HG03066 (cell line): Measurements from ENCODE around the gene MKNK1.

Experiments used
- ATAC-seq: cut with Tn5 transposase; IDR thresholded peaks from one replicate; pipeline ENCODE4 v1.9.1; 2021; ENCODE audit warnings: low read depth; ENCODE audit not compliant: unreplicated experiment

Gene MKNK1

DNA sequence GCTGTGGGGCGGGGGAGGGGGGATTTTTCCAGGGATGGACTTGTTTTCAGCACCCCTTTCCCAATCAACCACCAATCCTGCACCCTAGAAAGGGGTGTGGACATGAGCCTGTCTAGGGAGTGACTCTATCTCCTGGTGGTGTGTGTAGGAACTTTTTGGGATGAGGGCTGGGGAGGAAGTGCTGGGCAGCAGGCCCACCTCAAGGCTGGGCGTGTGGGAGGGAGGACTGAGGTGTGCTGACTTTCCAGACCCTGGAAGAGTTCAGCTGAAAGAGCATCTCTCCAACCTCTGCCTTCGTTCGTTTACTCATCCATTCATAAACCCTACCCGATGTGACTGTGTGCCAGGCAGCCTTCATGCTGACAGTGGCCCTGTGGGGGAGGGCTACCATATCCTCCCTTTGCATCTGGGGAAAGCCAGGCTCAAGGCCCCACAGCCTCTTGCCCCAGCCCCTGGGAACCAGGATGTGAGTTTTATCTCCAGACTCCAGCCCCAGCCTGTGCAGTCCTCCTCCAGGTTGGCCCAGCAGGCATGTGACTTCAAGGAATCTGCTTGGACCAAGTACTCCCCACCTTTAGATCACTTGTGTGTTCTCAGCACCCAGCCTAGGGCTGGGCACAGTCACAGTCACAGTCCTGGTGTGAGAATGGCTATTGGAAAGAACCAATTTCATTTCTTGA is 59.4 kb downstream of the MKNK1 start:
- ATAC-seq: no peak

DNA sequence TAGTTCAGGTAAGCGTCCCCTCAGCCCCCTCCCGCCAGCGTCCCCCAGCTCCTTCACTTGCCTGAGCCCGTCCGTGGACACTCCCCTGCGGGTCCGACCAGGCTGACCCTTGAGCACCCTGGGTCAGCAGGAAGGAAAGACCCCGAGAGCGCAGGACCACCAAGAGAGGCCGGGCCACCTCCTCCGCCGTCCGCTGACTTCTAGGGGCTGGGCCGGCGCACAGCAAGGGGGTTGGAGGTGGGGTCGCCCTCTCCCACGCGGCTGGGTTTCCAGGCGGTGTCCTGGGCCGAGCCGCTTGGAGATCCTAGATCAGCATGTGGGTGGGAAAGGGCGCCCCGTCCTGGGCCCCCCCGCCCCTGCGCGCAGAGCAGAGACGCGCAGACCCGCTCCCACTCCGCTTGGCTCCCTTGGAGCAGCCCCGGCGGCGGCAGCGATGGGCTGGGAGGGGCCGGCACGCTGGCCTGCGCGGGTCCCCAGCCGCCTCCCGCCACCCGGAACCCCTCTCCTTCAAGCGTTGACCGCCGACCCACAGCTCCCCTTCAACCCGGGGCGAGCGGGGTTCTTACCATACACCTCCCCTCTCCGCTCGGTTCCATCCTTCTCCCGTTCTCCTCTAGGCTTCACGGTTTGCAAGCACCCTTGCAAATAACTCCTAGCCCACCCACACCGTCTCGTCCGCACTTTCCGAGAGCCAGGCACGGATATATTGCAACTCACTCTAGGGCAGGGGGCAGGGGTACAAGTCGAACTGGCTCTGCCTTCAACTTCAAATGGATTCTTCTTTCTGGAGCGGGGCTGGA is 60.1 kb downstream of the MKNK1 start:
- no peak for ATAC-seq

DNA sequence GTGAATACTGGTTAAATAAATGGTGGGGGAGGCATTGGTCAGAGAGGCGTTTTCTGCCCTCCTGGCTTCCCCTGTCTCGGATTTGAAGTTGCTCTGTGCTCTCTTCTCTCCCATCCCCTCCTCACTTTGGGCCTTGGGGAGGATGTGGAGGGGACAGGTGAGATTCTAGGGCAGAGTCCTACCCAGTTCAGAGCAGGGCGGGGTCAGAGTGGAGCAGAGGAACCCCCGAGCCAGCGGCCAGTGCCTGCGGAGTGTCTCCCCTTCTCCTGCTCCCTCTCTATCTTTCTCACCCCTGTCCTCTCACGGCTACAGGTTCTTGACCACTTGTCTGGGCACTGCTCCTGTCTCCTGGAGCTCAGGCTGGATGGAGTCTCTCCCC is 60.7 kb downstream of the MKNK1 start:
- no peak for ATAC-seq

DNA sequence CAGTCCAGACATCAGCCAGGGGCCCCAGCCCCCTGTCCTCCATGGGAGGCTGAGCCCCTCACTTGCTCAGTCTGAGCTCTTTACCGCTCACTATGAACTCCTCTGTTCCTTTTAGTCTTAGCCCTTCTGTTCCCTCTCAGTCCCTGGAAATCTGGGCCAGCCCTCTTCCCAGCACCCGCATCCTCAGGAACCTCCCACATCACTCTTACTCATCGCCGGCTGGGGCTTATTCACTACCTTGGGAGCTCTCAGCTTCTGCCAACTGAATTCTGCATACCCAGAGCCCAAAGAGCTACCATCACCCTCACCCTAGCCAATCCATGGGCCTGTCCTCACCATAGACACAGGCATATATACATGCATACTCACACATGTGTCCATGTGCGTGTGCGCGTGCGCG is 64.1 kb downstream of the MKNK1 start:
- ATAC-seq: no peak

DNA sequence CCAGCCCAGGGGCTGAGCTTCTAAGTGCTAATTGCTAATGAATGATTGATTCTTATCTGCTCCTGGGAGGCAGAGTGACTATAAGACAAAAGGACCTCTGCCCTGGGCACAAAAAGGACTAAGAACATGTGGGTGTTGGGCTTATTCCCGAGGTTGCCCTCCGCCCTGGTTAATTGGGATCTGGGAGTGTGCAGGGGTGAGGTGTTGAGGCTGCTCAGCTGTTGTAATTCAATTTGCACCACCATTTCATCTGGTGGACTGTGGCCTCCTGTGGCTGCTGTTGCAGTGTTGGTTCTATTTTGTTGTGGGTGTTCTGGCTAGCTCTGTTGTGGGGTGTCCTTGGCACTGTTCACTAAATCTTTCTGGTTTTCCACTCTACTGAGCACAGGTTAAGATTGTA is 65.9 kb downstream of the MKNK1 start:
- ATAC-seq: no peak

DNA sequence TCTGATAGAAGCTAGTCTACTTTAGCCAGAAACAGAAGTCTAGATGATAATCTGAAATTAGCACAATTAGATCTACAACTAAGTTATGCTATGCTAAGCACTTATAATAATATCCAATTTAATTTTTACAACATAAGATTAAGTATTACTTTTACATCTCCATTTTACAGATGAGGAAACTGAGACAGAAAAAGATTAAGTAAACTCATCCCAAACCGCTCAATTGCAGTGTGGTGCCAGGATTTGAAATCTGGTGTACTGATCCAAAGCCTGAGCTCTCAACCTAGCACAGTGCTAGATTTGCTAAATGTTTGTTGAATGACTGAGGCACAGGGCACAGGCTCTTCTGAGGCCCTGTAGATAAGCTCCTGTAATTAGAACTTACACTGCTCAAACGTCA is 66.4 kb downstream of the MKNK1 start:
- ATAC-seq: no peak

DNA sequence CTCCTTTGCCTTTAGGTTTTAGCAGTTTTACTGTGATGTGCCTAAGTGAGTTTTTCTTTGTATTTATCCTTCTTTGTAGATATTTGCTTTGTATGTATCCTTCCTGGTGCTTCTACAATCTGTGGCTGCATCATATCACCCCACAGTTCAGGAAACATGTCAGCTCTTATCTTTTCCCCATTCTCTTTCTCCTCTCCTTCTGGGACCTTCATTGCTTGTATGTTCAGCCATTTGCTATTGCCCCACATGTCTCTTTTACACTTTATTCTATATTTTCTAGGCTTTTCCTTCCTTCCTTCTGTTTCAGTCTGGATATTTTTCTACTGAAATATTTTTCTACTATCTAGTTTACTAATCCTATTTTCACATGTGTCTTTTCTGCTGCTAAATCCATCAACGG is 67.5 kb downstream of the MKNK1 start:
- no peak for ATAC-seq

DNA sequence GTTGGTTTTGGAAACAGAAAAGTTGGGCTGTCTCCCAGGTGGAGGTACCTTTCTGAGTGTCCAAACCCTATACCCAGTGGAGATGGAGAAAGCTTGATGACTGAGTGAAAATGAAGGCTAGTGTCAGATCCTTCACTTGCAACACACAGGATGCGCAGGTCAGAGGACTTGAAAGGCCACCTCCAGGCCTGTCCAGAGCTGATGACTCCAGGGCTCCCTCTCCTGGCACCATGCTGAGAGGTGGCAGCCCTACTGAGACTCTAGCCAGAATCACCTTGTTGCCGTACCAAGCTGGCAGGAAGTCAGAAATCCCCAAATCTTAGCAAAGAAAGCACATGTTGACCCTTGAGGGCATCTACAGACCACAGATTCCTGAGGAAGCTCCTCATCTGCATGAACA is 69.0 kb downstream of the MKNK1 start:
- no peak for ATAC-seq

DNA sequence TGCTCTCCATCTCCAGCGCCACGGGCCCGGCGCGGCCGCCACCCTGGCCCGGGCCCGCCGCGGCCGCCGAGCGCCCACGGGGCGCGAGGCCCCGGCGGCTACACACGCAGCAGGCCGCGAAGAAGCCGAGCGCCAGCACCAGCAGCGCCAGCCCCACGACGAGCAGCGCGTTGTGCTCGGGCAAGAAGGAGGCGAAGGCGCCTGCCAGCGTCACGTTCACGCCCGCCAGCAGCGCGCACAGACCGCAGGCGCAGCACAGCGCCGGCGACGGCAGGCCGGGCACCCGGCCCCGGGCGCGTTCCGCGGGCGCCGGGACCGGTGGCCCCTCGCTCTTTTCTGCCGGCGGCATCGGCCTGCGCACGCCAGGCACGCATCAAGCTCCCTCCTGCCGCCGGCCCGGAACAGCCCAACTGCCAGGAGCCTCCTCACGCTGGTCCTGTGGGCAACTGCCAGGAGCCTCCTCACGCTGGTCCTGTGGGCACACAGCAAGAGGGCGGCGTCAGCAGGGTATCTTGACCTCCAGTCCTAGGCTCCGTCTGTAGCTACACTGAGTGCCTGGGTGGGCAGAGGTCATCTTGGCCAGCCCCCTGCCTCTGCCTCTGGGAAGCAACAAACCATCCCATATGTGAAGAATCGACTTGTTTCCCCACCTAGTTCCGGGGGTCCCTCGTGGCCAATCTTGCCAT is 70.7 kb downstream of the MKNK1 start:
- no peak for ATAC-seq

DNA sequence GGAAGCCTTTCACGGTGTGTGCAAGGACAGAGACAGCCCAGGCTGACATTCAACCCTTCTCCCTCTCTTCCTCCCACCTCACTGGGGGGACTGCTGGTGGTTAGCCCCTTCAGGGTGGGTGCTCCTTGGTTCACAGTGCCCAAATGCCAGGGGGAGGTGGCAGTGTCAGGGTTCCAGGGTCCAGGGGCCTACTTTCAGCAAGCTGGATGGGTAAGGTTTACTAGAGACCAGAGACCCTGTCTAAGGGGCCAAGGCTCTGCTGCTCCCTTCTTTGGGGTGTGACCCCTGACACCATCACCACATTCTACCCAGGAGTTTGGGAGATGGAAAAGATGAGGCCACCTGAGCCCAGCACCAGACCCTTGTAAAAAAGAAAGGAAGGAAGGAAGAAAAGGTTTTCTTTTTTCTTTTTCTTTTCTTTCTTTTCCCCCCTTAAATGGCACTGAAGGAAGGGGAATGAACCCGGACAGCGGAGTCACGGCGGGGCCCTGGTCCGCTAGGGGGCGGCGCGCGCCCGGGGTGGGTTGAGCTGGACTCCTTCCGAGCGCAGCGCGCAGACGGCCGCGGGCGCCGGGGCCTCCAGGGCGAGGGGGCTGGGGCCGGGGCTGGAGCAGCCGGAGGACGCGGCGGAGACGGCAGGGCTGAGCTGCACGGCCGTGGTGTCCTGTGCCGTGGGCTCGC is 71.4 kb downstream of the MKNK1 start:
- no peak for ATAC-seq

DNA sequence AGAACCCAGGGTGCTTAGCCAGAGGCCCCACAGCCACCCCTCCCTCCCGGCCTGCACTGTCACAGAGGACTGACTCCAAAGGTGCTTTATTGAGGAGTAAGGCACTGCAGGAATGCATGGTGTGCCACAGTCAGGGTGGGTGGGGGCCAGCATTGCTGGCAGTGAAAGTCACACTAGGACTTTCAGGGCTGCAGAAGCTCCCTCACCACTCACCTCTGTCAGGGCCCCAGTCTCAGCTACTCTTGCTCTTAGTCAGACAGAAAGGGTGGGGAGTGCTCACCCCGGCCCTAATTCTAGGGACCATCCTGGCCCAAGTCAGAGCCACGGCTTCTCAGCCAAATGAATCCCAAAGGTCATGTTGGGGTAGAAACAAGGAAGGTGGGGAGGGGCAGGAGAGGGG is 72.0 kb downstream of the MKNK1 start:
- no peak for ATAC-seq

DNA sequence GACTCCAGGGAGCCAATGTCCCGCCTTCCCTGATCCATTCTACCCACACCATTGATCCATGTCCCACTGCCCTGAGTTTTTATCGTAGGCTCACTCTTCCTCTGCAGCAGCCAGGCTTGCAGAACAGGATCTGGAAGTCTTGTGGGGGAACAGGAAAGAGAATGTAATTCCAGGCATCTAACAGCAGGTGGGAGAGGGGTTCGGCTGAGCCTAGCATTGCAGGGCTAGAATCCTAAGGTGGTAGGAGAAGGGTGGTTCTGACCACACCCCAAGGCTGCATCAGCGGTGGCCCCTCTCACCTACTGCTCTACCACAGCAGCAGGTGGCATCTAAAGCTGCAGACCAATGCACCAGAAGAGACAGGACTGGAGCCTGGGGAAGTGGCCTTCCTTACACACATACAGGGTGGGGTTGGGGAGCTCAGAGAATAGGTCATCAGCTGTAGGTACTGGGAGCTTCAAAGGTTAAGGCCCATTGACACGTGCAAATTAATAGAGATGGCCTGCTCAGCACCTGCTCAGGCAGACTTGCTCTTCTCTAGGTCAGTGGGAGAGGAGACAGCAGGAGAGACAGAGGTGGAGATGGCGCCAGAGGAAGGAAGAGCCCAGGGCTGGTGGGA is 73.2 kb downstream of the MKNK1 start:
- ATAC-seq: no peak

DNA sequence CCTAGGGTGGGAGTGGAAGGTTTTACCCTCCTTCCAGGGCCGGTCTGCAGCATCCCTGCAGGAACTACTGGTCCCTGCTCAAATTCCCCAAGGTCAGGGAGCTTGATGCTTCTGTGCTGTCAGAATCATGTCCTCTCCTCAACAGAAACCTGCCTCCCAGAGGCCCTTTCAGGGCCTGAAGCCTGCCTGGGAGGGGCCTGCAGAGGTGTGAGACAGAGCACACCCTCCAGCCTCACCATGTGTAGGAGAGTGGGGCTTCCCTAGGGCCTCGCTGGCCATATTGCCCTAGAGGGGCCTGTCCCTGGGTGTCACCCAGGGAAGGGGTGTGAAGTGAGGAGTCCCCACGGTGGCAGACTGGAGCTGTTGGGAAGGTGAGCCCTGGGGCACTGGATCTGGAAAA is 73.8 kb downstream of the MKNK1 start:
- ATAC-seq: no peak

DNA sequence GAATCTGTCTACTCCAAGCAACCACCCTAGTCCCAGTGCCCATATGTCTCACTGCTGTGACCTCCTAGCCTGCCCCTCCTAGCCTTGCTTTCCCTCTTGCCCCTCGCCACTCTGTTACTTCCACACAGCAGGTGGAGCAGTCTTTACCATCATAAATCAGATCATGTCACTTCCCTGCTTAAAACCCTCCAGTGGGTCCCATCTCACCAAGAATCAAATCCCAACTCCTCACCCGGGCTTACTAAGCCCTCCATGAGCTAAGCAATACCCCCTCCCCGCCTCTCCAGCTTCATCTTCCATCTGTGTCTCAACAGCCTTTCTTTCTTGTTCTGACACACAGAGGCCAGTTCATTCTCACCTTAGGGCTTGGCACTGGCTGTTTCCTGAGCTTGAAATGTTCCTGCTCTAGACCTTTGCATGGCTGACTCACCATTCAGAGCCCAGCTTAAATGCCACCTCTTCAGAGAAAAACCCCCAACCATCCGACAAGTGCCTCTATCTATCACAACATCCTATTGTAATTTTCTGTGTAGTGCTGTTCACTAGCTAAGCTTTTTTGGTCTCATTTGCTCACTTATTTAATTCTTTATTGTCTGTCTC is 74.9 kb downstream of the MKNK1 start:
- no peak for ATAC-seq

DNA sequence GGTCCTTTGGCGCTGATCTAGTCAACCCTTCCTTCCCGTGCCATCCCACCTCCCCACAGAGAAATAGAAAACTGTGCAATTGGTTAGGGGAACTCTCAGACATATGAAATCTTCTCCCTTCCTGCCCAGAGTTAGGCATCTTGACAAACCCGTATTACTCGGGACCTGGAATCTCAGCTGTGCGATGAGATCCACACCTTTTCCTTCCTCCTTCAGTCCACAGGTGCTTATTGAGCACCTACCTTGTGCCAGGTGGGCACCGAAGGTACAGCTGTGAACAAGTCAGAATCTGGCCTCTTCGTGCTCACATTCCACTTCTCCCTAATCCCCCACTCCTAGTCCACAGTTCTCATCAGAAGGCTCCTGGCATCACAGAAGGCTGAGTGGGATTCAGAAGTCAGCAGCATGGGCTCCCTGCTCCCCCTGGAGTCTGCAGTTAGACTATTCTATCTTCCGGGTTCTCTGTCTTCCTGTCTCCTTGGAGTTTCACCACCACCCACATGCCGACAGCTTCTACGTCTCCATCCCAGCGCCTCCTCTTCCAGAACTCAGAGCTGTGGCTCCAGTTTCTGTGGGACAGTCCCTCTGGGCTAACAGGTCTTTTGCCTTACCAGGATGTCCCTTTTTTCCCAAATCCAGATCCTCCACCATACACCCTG is 75.6 kb downstream of the MKNK1 start:
- no peak for ATAC-seq

DNA sequence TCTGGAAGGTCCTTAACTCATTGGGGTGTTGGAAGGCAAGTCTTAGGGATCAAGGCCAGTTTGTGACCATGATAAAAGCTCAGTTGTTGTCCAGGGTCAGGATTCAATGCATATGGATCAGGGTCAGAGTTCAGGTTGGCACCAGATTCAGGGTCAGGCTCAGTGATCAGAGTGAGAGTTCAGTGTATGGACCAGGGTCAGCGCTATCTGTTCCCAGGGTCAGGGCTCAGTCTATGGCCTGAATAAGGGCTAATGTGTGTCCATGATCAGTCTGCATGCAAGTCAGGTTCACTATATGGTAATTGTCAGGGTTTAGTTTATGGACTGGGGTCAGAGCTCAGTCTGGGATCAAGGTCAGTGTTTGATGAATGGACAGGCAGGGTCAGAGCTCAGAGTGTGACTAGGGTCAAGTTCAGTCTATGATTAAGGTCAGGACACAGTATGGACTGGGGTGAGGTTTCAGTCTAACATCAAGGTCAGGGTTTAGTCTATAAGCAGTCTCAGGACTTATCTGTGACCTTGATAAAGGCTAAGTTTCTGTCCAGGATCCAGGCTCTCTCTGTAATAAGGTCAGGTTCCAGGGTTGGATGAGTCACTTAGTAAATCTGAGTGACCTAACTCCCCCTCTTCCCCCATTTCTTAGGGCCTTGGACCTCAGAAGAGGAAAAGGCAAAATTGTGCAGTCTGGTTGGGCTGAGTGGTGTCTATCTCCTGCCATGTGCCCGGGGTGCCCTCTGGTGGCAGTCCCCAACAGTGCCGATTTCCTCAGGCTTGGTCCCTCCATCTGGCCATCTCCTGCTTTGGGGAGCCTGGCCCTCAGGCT is 76.4 kb downstream of the MKNK1 start:
- ATAC-seq: no peak

DNA sequence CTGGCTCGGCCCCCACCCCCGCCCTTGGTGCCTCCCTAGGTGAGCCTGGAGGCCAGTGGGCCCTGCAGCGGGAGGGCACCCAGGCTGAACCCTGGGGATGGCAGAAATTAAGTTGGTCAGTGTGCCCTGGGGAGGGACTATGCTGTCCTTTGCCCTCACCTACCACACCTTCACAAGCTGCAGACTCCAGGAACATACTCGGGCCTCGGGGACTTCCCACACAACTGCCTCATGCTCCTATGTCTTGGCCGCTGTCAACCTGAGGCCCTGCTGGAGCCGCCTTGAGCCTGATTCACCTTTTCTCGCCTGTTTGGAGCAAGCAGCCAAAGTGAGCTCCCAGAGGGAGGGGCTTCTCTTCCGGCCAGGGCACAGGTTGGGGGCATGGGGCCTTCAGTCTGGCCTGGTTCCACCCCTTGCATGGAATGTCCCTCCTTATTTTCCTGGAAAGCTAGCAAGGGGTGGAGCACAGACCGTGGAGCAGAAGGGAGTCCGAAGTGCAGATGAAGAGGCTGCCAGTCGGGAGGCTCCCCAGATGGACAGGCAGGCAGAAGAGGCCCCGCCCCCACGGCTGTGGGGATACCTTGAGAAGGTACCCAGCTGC is 77.3 kb downstream of the MKNK1 start:
- no peak for ATAC-seq

DNA sequence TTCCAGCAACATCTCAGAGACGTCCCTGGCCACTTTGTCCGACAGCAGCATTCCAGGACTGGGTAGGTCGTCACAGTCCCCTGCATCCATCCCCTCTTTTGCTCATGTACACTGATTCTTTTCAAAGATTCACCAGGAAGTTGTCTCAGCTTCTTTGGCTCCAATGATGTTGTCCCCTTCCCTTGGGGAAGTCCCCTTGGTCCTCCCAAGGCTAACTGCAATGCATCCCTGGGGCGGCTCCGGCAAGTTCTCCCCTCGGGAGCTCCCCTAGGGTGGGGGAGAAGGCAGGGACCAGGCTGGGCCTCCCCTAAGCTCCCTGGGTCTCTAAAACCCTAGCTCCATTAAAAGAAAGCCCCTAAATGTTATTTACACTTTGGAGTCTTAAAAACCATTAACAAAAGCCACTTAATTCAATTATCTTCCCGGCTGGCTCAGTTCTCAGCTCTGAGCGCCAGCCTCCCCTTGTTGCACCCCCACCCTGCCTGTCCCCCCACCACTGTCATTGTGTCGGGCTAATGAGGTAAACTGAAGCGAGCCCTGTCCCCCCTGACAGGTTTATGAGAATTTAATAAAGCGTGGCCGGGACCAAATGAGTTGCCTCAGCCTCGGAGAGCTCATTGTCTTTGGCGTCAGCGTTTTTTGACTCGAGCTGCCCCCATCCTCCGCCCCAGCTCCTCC is 77.9 kb downstream of the MKNK1 start:
- ATAC-seq: no peak
